DMS79 (cell line): ENCODE measurements around the gene THEMIS.
"Not testable (repeated sequence)": the region's sequence is repeated elsewhere in the genome, so short reads cannot be mapped to it uniquely, and the experiment has no call there.

Experiments
- DNase-seq: peaks from one replicate; lab custom pipeline; 2025; lab: John Stamatoyannopoulos, UW

Gene THEMIS

GRCh38 chr6:127725821-127726220, 175.0 kb downstream of the THEMIS start:
- DNase-seq, result no peak

- DNase-seq, result no peak
Measured at GRCh38 chr6:127718694-127719093, 182.2 kb downstream of the THEMIS start.

GRCh38 chr6:127717384-127717783, 183.5 kb downstream of the THEMIS start:
- DNase-seq, result no peak

GRCh38 chr6:127716465-127716864, 184.4 kb downstream of the THEMIS start:
- DNase-seq, result no peak

- DNase-seq, result no peak
Measured at GRCh38 chr6:127710668-127711067, 190.2 kb downstream of the THEMIS start.

GRCh38 chr6:127706216-127706615, 194.6 kb downstream of the THEMIS start:
- no peak for DNase-seq

- DNase-seq, result no peak
Measured at GRCh38 chr6:127695108-127695507, 205.8 kb downstream of the THEMIS start.

GRCh38 chr6:127691146-127691545, 209.7 kb downstream of the THEMIS start:
- no peak for DNase-seq

- DNase-seq, result no peak
Measured at GRCh38 chr6:127690588-127690987, 210.3 kb downstream of the THEMIS start.

GRCh38 chr6:127690092-127690491, 210.8 kb downstream of the THEMIS start:
- DNase-seq, result no peak

- not testable (repeated sequence) for DNase-seq
Measured at GRCh38 chr6:127687490-127687889, 213.4 kb downstream of the THEMIS start.

GRCh38 chr6:127686084-127686483, 214.8 kb downstream of the THEMIS start:
- no peak for DNase-seq

- DNase-seq, result no peak
Measured at GRCh38 chr6:127684501-127684900, 216.4 kb downstream of the THEMIS start.
